PC-9 (cell line): ENCODE results near the gene PKHD1.

ENCODE experiments used
- CTCF ChIP-seq: fragments of 200-600 bp; sonication (generic); conservative IDR thresholded peaks from 2 replicates; pipeline ENCODE4 v1.6.1; 2017; ENCODE audit warnings: mixed run types, antibody characterized with exemption, mild to moderate bottlenecking, moderate library complexity
- EZH2 ChIP-seq: fragments of 200-600 bp; sonication (generic); IDR thresholded peaks from 2 replicates; pipeline ENCODE4 v1.8.0; 2017; ENCODE audit warnings: antibody characterized with exemption, low read depth

GRCh38 chr6:51800603-51801002, 286.8 kb downstream of the PKHD1 start:
- no peak for TF ChIP-seq CTCF
- TF ChIP-seq EZH2, result no peak
